ENCODE results near the gene TRDMT1. TPM values are rescaled to one million over a fixed set of nuclear protein-coding genes. Genes with fewer than 3 reads are reported as not detected.

TRDMT1 gene
- total RNA-seq, 1 experiment from 2014 or later = 4.2 TPM

GRCh38 chr10:17234431-17234945, 33.0 kb upstream of the TRDMT1 start:
- ChIA-PET CTCF (no interaction called here), POLR2A (ENCODE audit: unreplicated experiment) (no interaction called here)
- Histone ChIP-seq H3F3A (ENCODE audit: insufficient read depth, low read depth) (peaks cover 9% of the 10 kb centered on the region), H3K4me3 (no peak overlapping the region), H3K9me3 (ENCODE audit: insufficient read depth, low read depth) (no peaks in the 10 kb centered on the region), H3K9me2 (ENCODE audit: insufficient read depth) (no peaks in the 10 kb centered on the region), H2AFZ (no peak overlapping the region), H3K27me3 (ENCODE audit: insufficient read depth, low read depth) (no peaks in the 10 kb centered on the region), H3K27ac (no peak overlapping the region), H3K79me2 (ENCODE audit: low read depth) (no peaks in the 10 kb centered on the region), H3K36me3 (ENCODE audit: low read depth) (no peaks in the 10 kb centered on the region), H3K4me1 (replicated peaks; ENCODE audit: insufficient read depth) (peaks cover 9% of the 10 kb centered on the region), H3K4me2 (no peak overlapping the region), H4K20me1 (ENCODE audit: insufficient read depth) (no peaks in the 10 kb centered on the region)
- intact Hi-C loops (cut with micrococcal nuclease; ENCODE audit: unreplicated experiment) = loop anchor here (5.0 kb wide), 1 partner anchor 112 kb away; no protein-coding TSS in a partner anchor
- TF ChIP-seq CTCF (conservative IDR thresholded peaks at IDR 0.05) (no peak), EZH2 (IDR thresholded peaks at IDR 0.05; ENCODE audit: low read depth) (no peak)
- no peak for DNase-seq
- no TSS peak for BruUV-seq (replicated peaks)

DNA sequence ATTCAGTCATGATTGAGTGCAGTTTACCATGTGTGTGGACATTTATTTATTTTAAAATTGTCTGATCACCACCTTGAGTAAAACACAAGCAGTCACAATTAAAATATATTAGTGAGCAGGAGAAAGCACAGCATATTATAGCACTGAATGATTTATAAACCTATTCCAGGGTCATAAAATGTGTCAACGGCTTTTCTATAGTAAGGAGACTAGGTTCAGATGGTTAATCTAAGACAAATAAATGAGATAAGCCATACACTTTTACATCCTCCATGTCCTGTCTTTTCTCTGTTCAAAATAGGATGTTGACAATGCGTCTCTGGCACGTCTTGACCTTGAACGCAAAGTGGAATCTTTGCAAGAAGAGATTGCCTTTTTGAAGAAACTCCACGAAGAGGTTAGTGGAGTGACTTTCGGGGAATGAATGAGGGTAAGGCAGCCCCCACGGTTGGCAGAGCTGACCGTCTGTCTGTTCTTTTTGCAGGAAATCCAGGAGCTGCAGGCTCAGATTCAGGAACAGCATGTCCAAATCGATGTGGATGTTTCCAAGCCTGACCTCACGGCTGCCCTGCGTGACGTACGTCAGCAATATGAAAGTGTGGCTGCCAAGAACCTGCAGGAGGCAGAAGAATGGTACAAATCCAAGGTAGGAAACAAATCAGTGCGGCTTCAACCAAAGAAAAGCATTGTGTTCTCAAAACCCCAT, 32.0 kb upstream of the TRDMT1 start:
- Histone ChIP-seq H3K79me2 (ENCODE audit: low read depth) (no peaks in the 10 kb centered on the region), H3K27ac (no peak overlapping the region), H3K4me3 (no peak overlapping the region), H3K9me2 (ENCODE audit: insufficient read depth) (no peaks in the 10 kb centered on the region), H3K4me1 (replicated peaks; ENCODE audit: insufficient read depth) (peaks cover 9% of the 10 kb centered on the region), H4K20me1 (ENCODE audit: insufficient read depth) (no peaks in the 10 kb centered on the region), H3K4me2 (no peak overlapping the region), H3K36me3 (ENCODE audit: low read depth) (no peaks in the 10 kb centered on the region), H3K9me3 (ENCODE audit: insufficient read depth, low read depth) (no peaks in the 10 kb centered on the region), H3F3A (ENCODE audit: insufficient read depth, low read depth) (peaks cover 9% of the 10 kb centered on the region), H2AFZ (no peak overlapping the region), H3K27me3 (ENCODE audit: insufficient read depth, low read depth) (no peaks in the 10 kb centered on the region)
- BruUV-seq (replicated peaks) = no TSS peak
- ChIA-PET CTCF (no interaction called here), POLR2A (ENCODE audit: unreplicated experiment) (no interaction called here)
- DNase-seq = no peak
- TF ChIP-seq EZH2 (IDR thresholded peaks at IDR 0.05; ENCODE audit: low read depth) (no peak), CTCF (conservative IDR thresholded peaks at IDR 0.05) (no peak)
- intact Hi-C loops (cut with micrococcal nuclease; ENCODE audit: unreplicated experiment) = loop anchor here (5.0 kb wide), 1 partner anchor 111 kb away; no protein-coding TSS in a partner anchor

DNA sequence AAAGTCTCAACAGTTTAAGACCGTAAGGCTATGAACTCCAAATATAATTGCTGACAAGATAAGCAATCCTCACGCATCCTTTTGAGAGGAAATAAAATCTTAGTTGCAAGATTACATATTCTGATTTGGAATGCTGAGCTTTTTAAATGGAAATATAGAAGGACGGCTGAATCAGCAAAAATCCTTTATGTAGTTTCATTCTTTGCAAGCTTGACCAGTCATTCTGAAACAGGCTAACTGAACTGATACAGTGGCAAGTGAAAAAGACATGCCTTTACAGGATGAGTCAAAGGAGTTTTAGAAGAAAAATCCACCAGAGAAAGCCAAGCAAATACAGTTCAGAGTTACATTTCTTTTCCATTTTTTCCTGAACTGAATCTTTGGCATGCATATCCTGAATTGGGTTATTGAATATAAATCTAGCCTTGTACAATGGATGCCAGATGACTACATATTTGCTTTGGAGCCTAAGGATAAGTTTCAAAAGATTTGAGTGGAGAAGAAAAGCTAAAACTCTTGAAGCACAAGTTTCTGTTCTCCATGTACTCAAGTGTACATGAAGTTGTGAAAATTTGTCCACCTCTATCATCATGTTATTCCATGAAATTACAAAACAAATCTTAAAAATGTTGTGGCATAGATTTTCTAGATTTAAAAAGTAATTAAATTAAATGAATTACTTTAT, 30.9 kb upstream of the TRDMT1 start:
- peaks cover 14% of the 10 kb centered on the region for H3F3A ChIP-seq (ENCODE audit: insufficient read depth, low read depth)
- H4K20me1 ChIP-seq (ENCODE audit: insufficient read depth) = no peaks in the 10 kb centered on the region
- no TSS peak for BruUV-seq (replicated peaks)
- H3K27ac ChIP-seq = no peak overlapping the region
- intact Hi-C loops (cut with micrococcal nuclease; ENCODE audit: unreplicated experiment) = loop anchor here (5.0 kb wide), 1 partner anchor 110 kb away; no protein-coding TSS in a partner anchor
- POLR2A ChIA-PET (ENCODE audit: unreplicated experiment) = no interaction called here
- H3K27me3 ChIP-seq (ENCODE audit: insufficient read depth, low read depth) = peaks cover 4% of the 10 kb centered on the region; the same call in 1 of the 2 replicates
- H3K4me3 ChIP-seq = no peak overlapping the region
- H3K4me2 ChIP-seq = no peak overlapping the region
- no peaks in the 10 kb centered on the region for H3K36me3 ChIP-seq (ENCODE audit: low read depth)
- H3K9me2 ChIP-seq (ENCODE audit: insufficient read depth) = no peaks in the 10 kb centered on the region
- DNase-seq = no peak
- TF ChIP-seq CTCF (conservative IDR thresholded peaks at IDR 0.05) (no peak), EZH2 (IDR thresholded peaks at IDR 0.05; ENCODE audit: low read depth) (no peak)
- peaks cover 9% of the 10 kb centered on the region for H3K4me1 ChIP-seq (replicated peaks; ENCODE audit: insufficient read depth)
- CTCF ChIA-PET = no interaction called here
- no peaks in the 10 kb centered on the region for H3K9me3 ChIP-seq (ENCODE audit: insufficient read depth, low read depth)
- H2AFZ ChIP-seq = no peak overlapping the region
- H3K79me2 ChIP-seq (ENCODE audit: low read depth) = no peaks in the 10 kb centered on the region
